Heart left ventricle (tissue), 16 donors: Measurements from ENCODE around the gene MRPL21. TPM values are rescaled to one million over a fixed set of nuclear protein-coding genes. Genes with fewer than 3 reads are reported as not detected.
A peak's percentile ranks its signal among the peaks of the same experiment; 100 is the strongest.

Source experiments
- ATAC-seq, 4 donors: fragments of 200-7000 bp; cut with Tn5 transposase; one replicate each; pipeline ENCODE4 v1.9.1; 2020 to 2022; ENCODE audit warnings: moderate library complexity in 4 of 4, mild to moderate bottlenecking in 3 of 4, moderate number of reproducible peaks in 1 of 4
- DNase-seq, 5 donors: peaks; one replicate each; pipeline ENCODE4 v3.0.0-alpha.2; 2020
- H3K27ac ChIP-seq, 12 donors: fragments of 200-600 bp; sonication (generic) in 4 of 12; one replicate each; pipeline versions ENCODE4 v1.5.0 to v1.8.0; 2016 to 2022; ENCODE audit warnings: mild to moderate bottlenecking in 2 of 12
- H3K27me3 ChIP-seq, 9 donors: fragments of 200-600 bp; sonication (generic) in 2 of 9; one replicate each; pipeline versions ENCODE4 v1.5.1 to v1.8.0; 2016 to 2022; ENCODE audit warnings: mild to moderate bottlenecking in 3 of 9
- H3K36me3 ChIP-seq, 9 donors: fragments of 200-600 bp; sonication (generic) in 2 of 9; one replicate each; pipeline versions ENCODE4 v1.5.0 to v1.8.0; 2018 to 2022; ENCODE audit warnings: mild to moderate bottlenecking in 2 of 9
- H3K4me1 ChIP-seq, 12 donors: fragments of 200-600 bp; sonication (generic) in 4 of 12; one replicate each; pipeline versions ENCODE4 v1.5.0 to v1.8.0; 2016 to 2022; ENCODE audit warnings: mild to moderate bottlenecking in 3 of 12
- H3K4me3 ChIP-seq, 12 donors: fragments of 200-600 bp; sonication (generic) in 4 of 12; one replicate each; pipeline versions ENCODE4 v1.5.0 to v1.8.0; 2017 to 2022; ENCODE audit warnings: mild to moderate bottlenecking in 9 of 12, moderate library complexity in 4 of 12
- H3K9me3 ChIP-seq, 12 donors: fragments of 200-600 bp; sonication (generic) in 4 of 12; one replicate each; pipeline versions ENCODE4 v1.5.0 to v1.8.0; 2016 to 2022; ENCODE audit warnings: mild to moderate bottlenecking in 1 of 12
- CTCF ChIP-seq, 12 donors: fragments of 200-600 bp; sonication (generic) in 4 of 12; IDR thresholded peaks; one replicate each; pipeline versions ENCODE4 v1.5.0 to v1.8.0; 2018 to 2022; ENCODE audit warnings: antibody characterized with exemption in 12 of 12, mild to moderate bottlenecking in 5 of 12
- POLR2A ChIP-seq, 2 donors: fragments of 450-650 bp; IDR thresholded peaks; one replicate each; pipeline ENCODE4 v1.6.1; 2017; ENCODE audit warnings: antibody characterized with exemption in 2 of 2, mild to moderate bottlenecking in 2 of 2, moderate library complexity in 2 of 2
- WGBS, 4 donors: extraction: QIAGEN DNeasy Blood & Tissue Kit in 2 of 4; methylation state at CpG; one replicate each; pipeline versions ENCODE4 v1.1.5 to v1.1.7; 2013 to 2018; 5-methylcytosine and 5-hydroxymethylcytosine counted together
- intact Hi-C, 10 donors: fragments of 100-400 bp; cut with DNase I; formaldehyde crosslinking; loops; one replicate each; pipeline versions ENCODE4 v1.11.1 to v1.14.2; 2022
- polyA plus RNA-seq, 2 donors: library from polyadenylated mRNA; stranded (reverse); fragments of 200-250 nt; gene quantifications; one replicate each; pipeline ENCODE4 v1.2.3, GENCODE V29; 2013
- total RNA-seq, 9 donors: library from RNA; depleted of rRNA in 2 of 9; stranded (reverse); fragments of >200 nt in 2 of 9; fragmentation: NEBNext Ultra II Directional in 3 of 9; extraction: Animal tissue kit (Norgen Biotek cat#: 25700) in 3 of 9; gene quantifications; one replicate each; pipeline versions ENCODE4 v1.1.0 to v1.2.4, GENCODE V29; 2016 to 2023
- donor health status: ischemic (EF 13 %, LVEDD 7.1; RV severe dilation, severe dysfunction).
- donor health status: healthy with polysubstance abuse.
- donor health status: DM: no; HTN: yes; CAD: no.
- donor health status: DM: no; HTN: no; CAD: no.
- donor health status: ischemic (EF 25% LVEDD 6.9; RV normal size, moderate dysfunction).
- donor health status: ischemic (EF 25% LVEDD 5.7; RV mildly dilated, moderate dysfunction).
- donor health status: healthy.
- donor health status: DM: yes; HTN: yes; CAD: no.
- donor health status: ischemic (EF 35%, LVEDD 5.7; RV mildly dilated, moderate dysfunction).
- donor health status: nonischemic (EF 11% LVEDD 7.7; RV severe dilation, severe dysfunction).
- donor health status: DM: yes; HTN: yes; CAD: no.
- donor health status: PGD.
- donor health status: ischemic (EF 29% LVEDD 5.4; RV normal size, mild dysfunction).
- donor health status: nonischemic (EF 23%, LVEDD 6.1; RV moderate dilation, normal function).

MRPL21 gene
- total and polyA plus RNA-seq, 11 donors, result 59.9 to 230 (median 88.8) TPM

DNA sequence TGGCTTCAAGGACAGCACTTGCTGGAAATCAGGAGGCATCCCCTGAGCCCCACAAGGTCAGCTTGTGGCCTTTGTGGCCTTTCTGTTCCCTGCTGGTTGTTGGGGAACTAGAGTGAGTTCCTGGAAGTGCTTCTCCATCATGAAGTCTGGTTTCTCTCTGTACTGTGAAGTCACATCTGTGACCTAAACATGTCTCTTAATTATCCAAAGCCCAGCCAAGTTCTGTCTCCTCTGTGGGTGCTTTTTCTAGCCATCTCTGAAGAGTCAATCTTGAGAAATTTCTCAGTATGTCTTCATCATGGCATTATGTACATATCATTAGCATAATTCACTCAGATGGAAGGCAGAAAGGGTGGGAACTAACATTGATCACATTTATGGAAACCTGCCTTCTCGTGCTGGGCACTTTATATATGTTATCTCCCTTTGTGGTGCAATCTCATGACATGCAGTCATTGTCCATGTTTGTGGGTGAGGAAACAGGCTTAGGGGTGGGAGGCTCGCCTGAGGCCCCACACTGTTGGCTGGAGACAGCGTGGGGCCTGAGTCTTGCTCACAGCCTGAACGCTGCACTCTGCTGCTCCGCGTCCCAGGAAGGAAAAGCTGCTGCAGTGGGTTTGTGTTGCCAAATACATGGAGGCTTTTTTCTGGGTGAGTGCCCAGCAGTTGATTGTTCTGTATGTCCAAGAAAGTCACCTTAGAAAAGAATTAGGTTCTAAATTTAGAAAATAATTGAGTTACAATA lies 24.7 kb upstream of the MRPL21 start:
- WGBS, 4 donors, result 24 to 45% (median 27%) methylated on average over 6 of the region's 6 CpGs
- peak in 4 of 5 donors; percentile 48 to 63 (median 56) for DNase-seq
- peaks cover 0 to 22% (median 16%) of the 10 kb centered on the region in 12 donors for H3K9me3 ChIP-seq
- peaks cover 0 to 74% (median 54%) of the 10 kb centered on the region in 9 donors for H3K36me3 ChIP-seq
- H3K4me3 ChIP-seq, result no peak overlapping the region
- peak; percentile 48 to 72 (median 62) for ATAC-seq
- TF ChIP-seq CTCF (IDR thresholded peaks at IDR 0.05), result no peak
- TF ChIP-seq POLR2A (IDR thresholded peaks at IDR 0.05), result no peak
- peak overlapping the region in 11 of 12 donors; percentile 6 to 82 (median 58) for H3K27ac ChIP-seq
- intact Hi-C loops, result loop anchor here in 9 of 10 donors (5.0 to 10.0 kb wide), 6 partner anchors 114 to 716 kb away; partner anchors contain the start of genes TPCN2 (in 6 of the 9) and CCND1 (in 2 of the 9)
- H3K4me1 ChIP-seq, result peaks cover 13 to 35% (median 27%) of the 10 kb centered on the region in 12 donors
- H3K27me3 ChIP-seq, result no peaks in the 10 kb centered on the region

- intact Hi-C loops, result loop anchor here in 9 of 10 donors (5.0 to 10.0 kb wide), 6 partner anchors 115 to 717 kb away; partner anchors contain the start of genes TPCN2 (in 6 of the 9) and CCND1 (in 2 of the 9)
Observed at GRCh38 chr11:68927280-68928135, 23.9 kb upstream of the MRPL21 start.

DNA sequence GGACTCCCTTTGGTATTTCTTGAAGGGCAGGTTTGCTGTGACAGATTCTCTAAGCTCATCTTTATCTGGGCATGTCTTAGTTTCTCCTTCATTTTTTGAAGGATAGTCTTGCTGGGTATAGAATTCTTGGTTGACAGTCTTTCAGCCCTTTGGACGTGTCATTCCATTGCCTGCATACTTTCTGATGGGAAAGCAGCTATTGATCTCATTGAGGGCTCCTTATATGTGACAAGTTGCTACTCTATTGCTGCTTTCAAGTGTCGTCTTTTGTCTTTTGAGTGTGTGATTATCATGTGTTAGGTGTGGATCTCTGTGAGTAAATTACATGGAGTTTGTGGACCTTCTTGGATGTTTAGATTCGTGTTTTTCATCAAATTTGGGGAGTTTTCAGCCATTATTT lies 22.0 kb upstream of the MRPL21 start:
- no peak for DNase-seq
- Histone ChIP-seq H3K4me3 (no peak overlapping the region), H3K9me3 (peaks cover 0 to 22% (median 16%) of the 10 kb centered on the region in 12 donors), H3K27me3 (no peaks in the 10 kb centered on the region), H3K36me3 (peaks cover 0 to 90% (median 71%) of the 10 kb centered on the region in 9 donors), H3K4me1 (peaks cover 13 to 35% (median 27%) of the 10 kb centered on the region in 12 donors), H3K27ac (peak overlapping the region in 1 of 12 donors; percentile 82)
- TF ChIP-seq POLR2A (IDR thresholded peaks at IDR 0.05) (no peak), CTCF (IDR thresholded peaks at IDR 0.05) (no peak)
- no peak for ATAC-seq
- intact Hi-C loops, result loop anchor here in 9 of 10 donors (5.0 to 10.0 kb wide), 6 partner anchors 117 to 719 kb away; partner anchors contain the start of genes TPCN2 (in 6 of the 9) and CCND1 (in 2 of the 9)
- 84 to 96% (median 95%) methylated on average over 3 of the region's 3 CpGs for WGBS, 4 donors

More at GRCh38 chr11:68927280-68928135, 23.9 kb upstream of the MRPL21 start:
- Histone ChIP-seq H3K4me3 (no peak overlapping the region), H3K27ac (peak overlapping the region in 9 of 12 donors; percentile 6 to 82 (median 58)), H3K27me3 (no peaks in the 10 kb centered on the region), H3K4me1 (peaks cover 13 to 35% (median 27%) of the 10 kb centered on the region in 12 donors), H3K36me3 (peaks cover 0 to 82% (median 62%) of the 10 kb centered on the region in 9 donors), H3K9me3 (peaks cover 0 to 22% (median 16%) of the 10 kb centered on the region in 12 donors)
- TF ChIP-seq CTCF (IDR thresholded peaks at IDR 0.05) (no peak), POLR2A (IDR thresholded peaks at IDR 0.05) (no peak)
- ATAC-seq (peak in 3 of 4 donors; percentile 45 to 54 (median 46)), DNase-seq (peak in 2 of 5 donors; percentile 23 to 59)
- 33 to 38% (median 34%) methylated on average over 12 of the region's 12 CpGs for WGBS, 4 donors
